Panc1 (cell line): ENCODE data around the gene STARD5. TPM values are rescaled to one million over a fixed set of nuclear protein-coding genes. Genes with fewer than 3 reads are reported as not detected.

ENCODE experiments used
- ATAC-seq: fragments of 200-7000 bp; cut with Tn5 transposase; 2 replicates; pipeline ENCODE4 v1.9.1; 2020; ENCODE audit warnings: mild to moderate bottlenecking, moderate library complexity
- BruUV-seq: library from RNA; stranded (reverse); fragments of 400-500 nt; replicated peaks from 2 replicates; lab custom pipeline; 2021; lab: Mats Ljungman, UMichigan
- CTCF ChIA-PET: fragments of 300-600 bp; sonication (Branson Sonifier 250); formaldehyde crosslinking; loops from one replicate; lab custom pipeline; 2022; ENCODE audit warnings: antibody characterized with exemption; lab: Charles Lee
- POLR2A ChIA-PET: fragments of 300-600 bp; sonication (Branson Sonifier 250); formaldehyde crosslinking; loops from one replicate; lab custom pipeline; 2022; ENCODE audit warnings: antibody characterized with exemption; lab: Charles Lee
- DNase-seq: peaks from one replicate; pipeline ENCODE4 v3.0.0-alpha.2; 2010; ENCODE audit warnings: low read depth, low spot score
- H3K27ac ChIP-seq: 2 replicates; pipeline ENCODE4 v1.5.1; 2011; ENCODE audit warnings: mild to moderate bottlenecking, low read length, inconsistent platforms
- H3K27me3 ChIP-seq: fragments of 200-500 bp; sonication (Bioruptor generic); 2 replicates; pipeline ENCODE4 v1.6.0; 2014; ENCODE audit warnings: low read length, inconsistent platforms; ENCODE audit not compliant: control insufficient read depth, insufficient read depth
- H3K36me3 ChIP-seq: fragments of 200-500 bp; sonication (Bioruptor generic); 2 replicates; pipeline ENCODE4 v1.5.1; 2014; ENCODE audit warnings: inconsistent platforms, mild to moderate bottlenecking, low read length, moderate library complexity; ENCODE audit not compliant: control insufficient read depth, insufficient read depth
- H3K4me1 ChIP-seq: 2 replicates; pipeline ENCODE4 v1.5.1; 2011; ENCODE audit warnings: inconsistent platforms, mild to moderate bottlenecking, low read length, moderate library complexity; ENCODE audit not compliant: control insufficient read depth, insufficient read depth
- H3K4me3 ChIP-seq, 2 experiments: 2 replicates each; pipeline ENCODE4 v1.5.1; 2011 to 2012; ENCODE audit warnings: low read depth in 2 of 2, low read length in 2 of 2, mild to moderate bottlenecking in 2 of 2, inconsistent platforms in 1 of 2, moderate library complexity in 1 of 2
- H3K9me3 ChIP-seq: fragments of 200-500 bp; sonication (Bioruptor generic); 2 replicates; pipeline ENCODE4 v1.5.1; 2014; ENCODE audit warnings: low read depth, mild to moderate bottlenecking, inconsistent platforms, low read length, moderate library complexity; ENCODE audit not compliant: control insufficient read depth, insufficient read depth
- POLR2AphosphoS5 ChIP-seq: IDR thresholded peaks from 2 replicates; pipeline ENCODE4 v1.6.1; 2012; ENCODE audit warnings: mild to moderate bottlenecking, low read depth, low read length, moderate library complexity
- SIN3A ChIP-seq: IDR thresholded peaks from 2 replicates; pipeline ENCODE4 v1.6.1; 2012; ENCODE audit warnings: low read depth, mild to moderate bottlenecking, low read length, moderate library complexity, borderline replicate concordance; ENCODE audit not compliant: insufficient read depth
- TCF7L2 ChIP-seq: IDR thresholded peaks from 2 replicates; pipeline ENCODE4 v1.6.1; 2011; ENCODE audit warnings: mild to moderate bottlenecking, low read depth, low read length, inconsistent platforms
- in situ Hi-C: cut with HindIII; loops from 2 replicates; pipeline ENCODE4 v1.10.0; 2016; ENCODE audit warnings: low sequenced_read_pairs, low pct_unique_long_range_greater_than_20kb
- intact Hi-C: fragments of 100-400 bp; cut with micrococcal nuclease; formaldehyde crosslinking; loops from one replicate; pipeline ENCODE4 v1.10.0; 2022; ENCODE audit not compliant: unreplicated experiment
- total RNA-seq: library from RNA; stranded (reverse); gene quantifications from one replicate; pipeline ENCODE4 v1.2.1, GENCODE V29; 2021; ENCODE audit not compliant: unreplicated experiment
- TF ChIP-seq, protein P1 (sequence below), 2 experiments: IDR thresholded peaks; 2 replicates each; pipeline ENCODE4 v1.6.1; 2011 to 2012; ENCODE audit warnings: low read depth in 2 of 2, control low read depth in 1 of 2, low read length in 1 of 2, mild to moderate bottlenecking in 1 of 2, moderate library complexity in 1 of 2; ENCODE audit not compliant: insufficient read depth in 1 of 2
- TF ChIP-seq, protein P2 (sequence below): fragments of 450-650 bp; IDR thresholded peaks from 2 replicates; pipeline ENCODE4 v1.5.1; 2017; ENCODE audit warnings: mild to moderate bottlenecking

STARD5 gene
- total RNA-seq, 1 experiment from 2014 or later: 2.9 TPM

GRCh38 chr15:81314378-81314777 lies 9.6 kb downstream of the STARD5 start:
- peaks cover 7% of the 10 kb centered on the region for H3K4me1 ChIP-seq
- no peaks in the 10 kb centered on the region for H3K9me3 ChIP-seq
- H3K36me3 ChIP-seq: no peaks in the 10 kb centered on the region
- in situ Hi-C loops (no loop called here), intact Hi-C loops (no loop called here)
- POLR2A ChIA-PET: no interaction called here
- DNase-seq (no peak), ATAC-seq (no peak)
- no TSS peak for BruUV-seq
- H3K4me3 ChIP-seq: no peak overlapping the region
- no peak for TF ChIP-seq POLR2AphosphoS5
- TF ChIP-seq SIN3A: no peak
- TF ChIP-seq, protein P1, sequence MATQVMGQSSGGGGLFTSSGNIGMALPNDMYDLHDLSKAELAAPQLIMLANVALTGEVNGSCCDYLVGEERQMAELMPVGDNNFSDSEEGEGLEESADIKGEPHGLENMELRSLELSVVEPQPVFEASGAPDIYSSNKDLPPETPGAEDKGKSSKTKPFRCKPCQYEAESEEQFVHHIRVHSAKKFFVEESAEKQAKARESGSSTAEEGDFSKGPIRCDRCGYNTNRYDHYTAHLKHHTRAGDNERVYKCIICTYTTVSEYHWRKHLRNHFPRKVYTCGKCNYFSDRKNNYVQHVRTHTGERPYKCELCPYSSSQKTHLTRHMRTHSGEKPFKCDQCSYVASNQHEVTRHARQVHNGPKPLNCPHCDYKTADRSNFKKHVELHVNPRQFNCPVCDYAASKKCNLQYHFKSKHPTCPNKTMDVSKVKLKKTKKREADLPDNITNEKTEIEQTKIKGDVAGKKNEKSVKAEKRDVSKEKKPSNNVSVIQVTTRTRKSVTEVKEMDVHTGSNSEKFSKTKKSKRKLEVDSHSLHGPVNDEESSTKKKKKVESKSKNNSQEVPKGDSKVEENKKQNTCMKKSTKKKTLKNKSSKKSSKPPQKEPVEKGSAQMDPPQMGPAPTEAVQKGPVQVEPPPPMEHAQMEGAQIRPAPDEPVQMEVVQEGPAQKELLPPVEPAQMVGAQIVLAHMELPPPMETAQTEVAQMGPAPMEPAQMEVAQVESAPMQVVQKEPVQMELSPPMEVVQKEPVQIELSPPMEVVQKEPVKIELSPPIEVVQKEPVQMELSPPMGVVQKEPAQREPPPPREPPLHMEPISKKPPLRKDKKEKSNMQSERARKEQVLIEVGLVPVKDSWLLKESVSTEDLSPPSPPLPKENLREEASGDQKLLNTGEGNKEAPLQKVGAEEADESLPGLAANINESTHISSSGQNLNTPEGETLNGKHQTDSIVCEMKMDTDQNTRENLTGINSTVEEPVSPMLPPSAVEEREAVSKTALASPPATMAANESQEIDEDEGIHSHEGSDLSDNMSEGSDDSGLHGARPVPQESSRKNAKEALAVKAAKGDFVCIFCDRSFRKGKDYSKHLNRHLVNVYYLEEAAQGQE (IDR thresholded peaks at IDR 0.05; ENCODE audit: insufficient read depth in 1 of 2, low read depth in 2 of 2, low read length in 1 of 2): no peak
- no peak for TF ChIP-seq TCF7L2
- TF ChIP-seq, protein P2, sequence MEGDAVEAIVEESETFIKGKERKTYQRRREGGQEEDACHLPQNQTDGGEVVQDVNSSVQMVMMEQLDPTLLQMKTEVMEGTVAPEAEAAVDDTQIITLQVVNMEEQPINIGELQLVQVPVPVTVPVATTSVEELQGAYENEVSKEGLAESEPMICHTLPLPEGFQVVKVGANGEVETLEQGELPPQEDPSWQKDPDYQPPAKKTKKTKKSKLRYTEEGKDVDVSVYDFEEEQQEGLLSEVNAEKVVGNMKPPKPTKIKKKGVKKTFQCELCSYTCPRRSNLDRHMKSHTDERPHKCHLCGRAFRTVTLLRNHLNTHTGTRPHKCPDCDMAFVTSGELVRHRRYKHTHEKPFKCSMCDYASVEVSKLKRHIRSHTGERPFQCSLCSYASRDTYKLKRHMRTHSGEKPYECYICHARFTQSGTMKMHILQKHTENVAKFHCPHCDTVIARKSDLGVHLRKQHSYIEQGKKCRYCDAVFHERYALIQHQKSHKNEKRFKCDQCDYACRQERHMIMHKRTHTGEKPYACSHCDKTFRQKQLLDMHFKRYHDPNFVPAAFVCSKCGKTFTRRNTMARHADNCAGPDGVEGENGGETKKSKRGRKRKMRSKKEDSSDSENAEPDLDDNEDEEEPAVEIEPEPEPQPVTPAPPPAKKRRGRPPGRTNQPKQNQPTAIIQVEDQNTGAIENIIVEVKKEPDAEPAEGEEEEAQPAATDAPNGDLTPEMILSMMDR: no peak
- H3K27ac ChIP-seq: no peak overlapping the region
- CTCF ChIA-PET: no interaction called here
- no peaks in the 10 kb centered on the region for H3K27me3 ChIP-seq

- BruUV-seq: no TSS peak
- in situ Hi-C loops (no loop called here), intact Hi-C loops (no loop called here)
- ATAC-seq (no peak), DNase-seq (no peak)
- H3K27ac ChIP-seq: no peak overlapping the region
- POLR2A ChIA-PET: no interaction called here
- H3K9me3 ChIP-seq: no peaks in the 10 kb centered on the region
- H3K27me3 ChIP-seq: no peaks in the 10 kb centered on the region
- peaks cover 7% of the 10 kb centered on the region for H3K4me1 ChIP-seq
- no peaks in the 10 kb centered on the region for H3K36me3 ChIP-seq
- CTCF ChIA-PET: no interaction called here
- TF ChIP-seq, protein P2: no peak
- TF ChIP-seq POLR2AphosphoS5: no peak
- no peak for TF ChIP-seq SIN3A
- H3K4me3 ChIP-seq: no peak overlapping the region
Observed at GRCh38 chr15:81313686-81314085, 10.3 kb downstream of the STARD5 start.
